GM23338 (cell line): Measurements from ENCODE around the gene NDE1. TPM values are rescaled to one million over a fixed set of nuclear protein-coding genes. Genes with fewer than 3 reads are reported as not detected.

ENCODE experiments used
- ATAC-seq: fragments of 200-7000 bp; cut with Tn5 transposase; 3 replicates; pipeline ENCODE4 v1.9.1; 2020
- DNase-seq: peaks from one replicate; pipeline ENCODE4 v3.0.0-alpha.2; 2015; ENCODE audit warnings: low spot score
- H2AFZ ChIP-seq: fragments of 200-600 bp; sonication (generic); 2 replicates; pipeline ENCODE4 v1.8.0; 2016; ENCODE audit warnings: antibody characterized with exemption, mild to moderate bottlenecking, moderate library complexity
- H3F3A ChIP-seq: fragments of 200-600 bp; sonication (generic); replicated peaks from 2 replicates; pipeline ENCODE4 v1.8.0; 2017; ENCODE audit warnings: antibody characterized with exemption, mixed run types, low read depth
- H3K27ac ChIP-seq: fragments of 200-600 bp; sonication (generic); 2 replicates; pipeline ENCODE4 v1.6.1; 2016; ENCODE audit warnings: low read depth
- H3K27me3 ChIP-seq: fragments of 200-600 bp; sonication (generic); 2 replicates; pipeline ENCODE4 v1.8.0; 2016; ENCODE audit warnings: mild to moderate bottlenecking, mixed run types, moderate library complexity; ENCODE audit not compliant: insufficient read depth
- H3K36me3 ChIP-seq: fragments of 200-600 bp; sonication (generic); 2 replicates; pipeline ENCODE4 v1.8.0; 2016; ENCODE audit warnings: mild to moderate bottlenecking; ENCODE audit not compliant: insufficient read depth
- H3K4me1 ChIP-seq: fragments of 200-600 bp; sonication (generic); 2 replicates; pipeline ENCODE4 v1.8.0; 2016; ENCODE audit warnings: mild to moderate bottlenecking, moderate library complexity; ENCODE audit not compliant: insufficient read depth
- H3K4me2 ChIP-seq: fragments of 200-600 bp; sonication (generic); 2 replicates; pipeline ENCODE4 v1.7.1; 2017; ENCODE audit warnings: mixed run types
- H3K4me3 ChIP-seq: fragments of 200-600 bp; sonication (generic); 2 replicates; pipeline ENCODE4 v1.6.1; 2016; ENCODE audit warnings: mixed run types
- H3K79me2 ChIP-seq: fragments of 200-600 bp; sonication (generic); replicated peaks from 2 replicates; pipeline ENCODE4 v1.8.0; 2017; ENCODE audit warnings: mild to moderate bottlenecking; ENCODE audit not compliant: insufficient read depth
- H3K9me2 ChIP-seq: fragments of 200-600 bp; sonication (generic); 2 replicates; pipeline ENCODE4 v1.8.0; 2017; ENCODE audit not compliant: insufficient read depth
- H4K20me1 ChIP-seq: fragments of 200-600 bp; sonication (generic); replicated peaks from 2 replicates; pipeline ENCODE4 v1.8.0; 2017; ENCODE audit warnings: mild to moderate bottlenecking; ENCODE audit not compliant: insufficient read depth
- H3K27ac Mint-ChIP-seq: 2 replicates; pipeline ENCODE4 v1.8.0; 2020; ENCODE audit warnings: inconsistent platforms, mild to moderate bottlenecking, moderate library complexity, mixed read lengths
- H3K27me3 Mint-ChIP-seq: 3 replicates; pipeline ENCODE4 v1.8.0; 2022; ENCODE audit warnings: low read depth, mild to moderate bottlenecking, moderate library complexity, mixed read lengths, inconsistent platforms; ENCODE audit not compliant: insufficient read depth, poor library complexity
- H3K36me3 Mint-ChIP-seq: 3 replicates; pipeline ENCODE4 v1.8.0; 2021; ENCODE audit warnings: low read depth, mild to moderate bottlenecking, inconsistent platforms, moderate library complexity, mixed read lengths
- H3K4me1 Mint-ChIP-seq: 3 replicates; pipeline ENCODE4 v1.8.0; 2020; ENCODE audit warnings: mild to moderate bottlenecking, inconsistent platforms, mixed read lengths
- H3K4me3 Mint-ChIP-seq: 3 replicates; pipeline ENCODE4 v1.8.0; 2021; ENCODE audit warnings: moderate library complexity, mild to moderate bottlenecking, inconsistent platforms, mixed read lengths
- H3K9me3 Mint-ChIP-seq: 3 replicates; pipeline ENCODE4 v1.8.0; 2020; ENCODE audit warnings: moderate library complexity, mild to moderate bottlenecking, inconsistent platforms, mixed read lengths
- CTCF ChIP-seq, 2 experiments: fragments of 200-600 bp in 1 of 2; sonication (generic) in 1 of 2; conservative IDR thresholded peaks; 2 replicates each; pipeline versions ENCODE4 v1.5.1 to v1.6.1; 2016 to 2017; ENCODE audit warnings: antibody characterized with exemption in 2 of 2, low read depth in 2 of 2, mild to moderate bottlenecking in 2 of 2, moderate library complexity in 1 of 2
- ETS1 ChIP-seq: IDR thresholded peaks from 2 replicates; pipeline ENCODE4 v1.6.1; 2016; ENCODE audit warnings: antibody characterized with exemption
- EZH2 ChIP-seq: fragments of 200-600 bp; sonication (generic); IDR thresholded peaks from one replicate; pipeline ENCODE4 v1.8.0; 2017; ENCODE audit warnings: antibody characterized with exemption, mild to moderate bottlenecking, low read depth; ENCODE audit not compliant: unreplicated experiment
- JUNB ChIP-seq: IDR thresholded peaks from one replicate; pipeline ENCODE4 v1.6.1; 2016; ENCODE audit warnings: antibody characterized with exemption; ENCODE audit not compliant: unreplicated experiment
- NANOG ChIP-seq: IDR thresholded peaks from 2 replicates; pipeline ENCODE4 v1.6.1; 2016; ENCODE audit warnings: antibody characterized with exemption, borderline replicate concordance
- POLR2AphosphoS5 ChIP-seq: IDR thresholded peaks from 2 replicates; pipeline ENCODE4 v1.6.1; 2016; ENCODE audit warnings: antibody characterized with exemption, low read depth
- ZNF462 ChIP-seq: fragments of 250-450 bp; sonication (Bioruptor Pico); IDR thresholded peaks from 2 replicates; pipeline ENCODE4 v1.5.0; 2020; ENCODE audit warnings: mild to moderate bottlenecking, moderate library complexity
- polyA plus RNA-seq: library from polyadenylated mRNA; unstranded; fragments of >200 nt; fragmentation: Nextera tagmentation; extraction: Ambion mirVana; gene quantifications from 2 replicates; pipeline ENCODE4 v1.2.1, GENCODE V29; 2016
- total RNA-seq: library from RNA; depleted of rRNA; stranded (reverse); fragments of >200 nt; shearing (Covaris generic); gene quantifications from 2 replicates; pipeline ENCODE4 v1.2.3, GENCODE V29; 2014
- TF ChIP-seq, protein P1 (sequence below): IDR thresholded peaks from one replicate; pipeline ENCODE4 v1.6.1; 2018; ENCODE audit warnings: antibody characterized with exemption; ENCODE audit not compliant: unreplicated experiment

Gene NDE1
- total and polyA plus RNA-seq, 2 experiments from 2014 or later = 13.0 to 22.9 TPM

DNA sequence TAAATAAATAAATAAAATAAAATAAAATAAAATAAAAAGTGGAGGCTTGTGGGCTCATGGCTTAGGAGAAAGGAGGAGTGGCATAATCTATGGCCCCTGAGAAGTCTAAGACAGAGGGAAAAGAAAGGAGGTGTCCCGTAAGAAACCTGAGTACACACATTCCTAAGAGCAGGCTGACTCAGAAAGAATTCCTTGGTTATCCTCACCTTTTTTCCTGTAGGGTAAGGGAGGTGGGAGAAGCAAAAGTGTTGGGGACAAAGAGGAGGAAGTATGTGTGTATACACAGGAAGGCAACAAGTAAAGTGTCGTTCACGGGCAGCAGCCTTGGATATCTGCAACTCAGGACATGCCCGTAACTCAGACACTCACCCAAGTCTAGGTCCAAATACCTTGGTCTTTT is 36.4 kb upstream of the NDE1 start (continued):
- TF ChIP-seq ZNF462 (no peak), JUNB (no peak), POLR2AphosphoS5 (no peak), ETS1 (no peak), NANOG (no peak), CTCF (conservative IDR thresholded peaks at IDR 0.05; ENCODE audit: low read depth in 2 of 2) (no peak)

- H3K27ac Mint-ChIP-seq = no peak overlapping the region
- no peaks in the 10 kb centered on the region for H3K4me1 Mint-ChIP-seq
- Histone ChIP-seq H3K4me2 (no peak overlapping the region), H3K4me1 (no peaks in the 10 kb centered on the region), H3K27me3 (no peaks in the 10 kb centered on the region), H3K36me3 (peaks cover 25% of the 10 kb centered on the region), H3K9me2 (no peaks in the 10 kb centered on the region), H2AFZ (no peak overlapping the region), H3K4me3 (no peak overlapping the region), H3F3A (no peaks in the 10 kb centered on the region), H3K79me2 (no peaks in the 10 kb centered on the region), H3K27ac (no peak overlapping the region), H4K20me1 (0 out of 2 replicates have a peak, but pooled peaks cover 4% of the 10 kb centered on the region)
- H3K4me3 Mint-ChIP-seq = no peak overlapping the region
- peaks cover 62% of the 10 kb centered on the region for H3K36me3 Mint-ChIP-seq
- no peaks in the 10 kb centered on the region for H3K9me3 Mint-ChIP-seq
- no peaks in the 10 kb centered on the region for H3K27me3 Mint-ChIP-seq
- DNase-seq (no peak), ATAC-seq (no peak)
- TF ChIP-seq, protein P1, sequence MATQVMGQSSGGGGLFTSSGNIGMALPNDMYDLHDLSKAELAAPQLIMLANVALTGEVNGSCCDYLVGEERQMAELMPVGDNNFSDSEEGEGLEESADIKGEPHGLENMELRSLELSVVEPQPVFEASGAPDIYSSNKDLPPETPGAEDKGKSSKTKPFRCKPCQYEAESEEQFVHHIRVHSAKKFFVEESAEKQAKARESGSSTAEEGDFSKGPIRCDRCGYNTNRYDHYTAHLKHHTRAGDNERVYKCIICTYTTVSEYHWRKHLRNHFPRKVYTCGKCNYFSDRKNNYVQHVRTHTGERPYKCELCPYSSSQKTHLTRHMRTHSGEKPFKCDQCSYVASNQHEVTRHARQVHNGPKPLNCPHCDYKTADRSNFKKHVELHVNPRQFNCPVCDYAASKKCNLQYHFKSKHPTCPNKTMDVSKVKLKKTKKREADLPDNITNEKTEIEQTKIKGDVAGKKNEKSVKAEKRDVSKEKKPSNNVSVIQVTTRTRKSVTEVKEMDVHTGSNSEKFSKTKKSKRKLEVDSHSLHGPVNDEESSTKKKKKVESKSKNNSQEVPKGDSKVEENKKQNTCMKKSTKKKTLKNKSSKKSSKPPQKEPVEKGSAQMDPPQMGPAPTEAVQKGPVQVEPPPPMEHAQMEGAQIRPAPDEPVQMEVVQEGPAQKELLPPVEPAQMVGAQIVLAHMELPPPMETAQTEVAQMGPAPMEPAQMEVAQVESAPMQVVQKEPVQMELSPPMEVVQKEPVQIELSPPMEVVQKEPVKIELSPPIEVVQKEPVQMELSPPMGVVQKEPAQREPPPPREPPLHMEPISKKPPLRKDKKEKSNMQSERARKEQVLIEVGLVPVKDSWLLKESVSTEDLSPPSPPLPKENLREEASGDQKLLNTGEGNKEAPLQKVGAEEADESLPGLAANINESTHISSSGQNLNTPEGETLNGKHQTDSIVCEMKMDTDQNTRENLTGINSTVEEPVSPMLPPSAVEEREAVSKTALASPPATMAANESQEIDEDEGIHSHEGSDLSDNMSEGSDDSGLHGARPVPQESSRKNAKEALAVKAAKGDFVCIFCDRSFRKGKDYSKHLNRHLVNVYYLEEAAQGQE = no peak
- TF ChIP-seq EZH2 = no peak
Measured at GRCh38 chr16:15616012-15616411, 34.0 kb upstream of the NDE1 start.
